Measurements from ENCODE around the gene UBL4A. TPM values are rescaled to one million over a fixed set of nuclear protein-coding genes. Genes with fewer than 3 reads are reported as not detected.

The UBL4A gene
- polyA plus RNA-seq, 1 donor, result 25.6 TPM

GRCh38 chrX:154464806-154465365 lies 21.5 kb downstream of the UBL4A start:
- H3K36me3 ChIP-seq (ENCODE audit: control insufficient read depth, insufficient read depth, low read length), result peaks cover 58% of the 10 kb centered on the region
- no peak for DNase-seq
- WGBS (ENCODE audit: insufficient coverage, low lambda C conversion rate), result no CpG with 5 or more reads among the region's 28 CpGs
- no peaks in the 10 kb centered on the region for H3K4me1 ChIP-seq (ENCODE audit: control insufficient read depth, insufficient read depth, low read length)
- H3K9me3 ChIP-seq (ENCODE audit: control insufficient read depth, low read depth, low read length), result no peaks in the 10 kb centered on the region
- H3K27me3 ChIP-seq (ENCODE audit: control insufficient read depth, insufficient read depth, low read length), result no peaks in the 10 kb centered on the region
- no peak overlapping the region for H3K4me3 ChIP-seq (ENCODE audit: low read length)
- H3K27ac ChIP-seq (ENCODE audit: low read length), result no peak overlapping the region

GRCh38 chrX:154463611-154464220 lies 22.7 kb downstream of the UBL4A start:
- Histone ChIP-seq H3K27me3 (ENCODE audit: control insufficient read depth, insufficient read depth, low read length) (no peaks in the 10 kb centered on the region), H3K9me3 (ENCODE audit: control insufficient read depth, low read depth, low read length) (no peaks in the 10 kb centered on the region), H3K36me3 (ENCODE audit: control insufficient read depth, insufficient read depth, low read length) (peaks cover 48% of the 10 kb centered on the region), H3K4me3 (ENCODE audit: low read length) (no peak overlapping the region), H3K4me1 (ENCODE audit: control insufficient read depth, insufficient read depth, low read length) (peaks cover 2% of the 10 kb centered on the region), H3K27ac (ENCODE audit: low read length) (no peak overlapping the region)
- no peak for DNase-seq
- WGBS (ENCODE audit: insufficient coverage, low lambda C conversion rate), result no CpG with 5 or more reads among the region's 36 CpGs

- Histone ChIP-seq H3K27ac (ENCODE audit: low read length) (no peak overlapping the region), H3K9me3 (ENCODE audit: control insufficient read depth, low read depth, low read length) (no peaks in the 10 kb centered on the region), H3K4me3 (ENCODE audit: low read length) (no peak overlapping the region), H3K36me3 (ENCODE audit: control insufficient read depth, insufficient read depth, low read length) (peaks cover 44% of the 10 kb centered on the region), H3K4me1 (ENCODE audit: control insufficient read depth, insufficient read depth, low read length) (peaks cover 2% of the 10 kb centered on the region), H3K27me3 (ENCODE audit: control insufficient read depth, insufficient read depth, low read length) (no peaks in the 10 kb centered on the region)
- DNase-seq, result no peak
- no CpG with 5 or more reads among the region's 8 CpGs for WGBS (ENCODE audit: insufficient coverage, low lambda C conversion rate)
Measured at GRCh38 chrX:154462396-154462795, 24.0 kb downstream of the UBL4A start.

- H3K4me1 ChIP-seq (ENCODE audit: control insufficient read depth, insufficient read depth, low read length), result peaks cover 2% of the 10 kb centered on the region
- H3K27me3 ChIP-seq (ENCODE audit: control insufficient read depth, insufficient read depth, low read length), result no peaks in the 10 kb centered on the region
- no peak for DNase-seq
- no peak overlapping the region for H3K4me3 ChIP-seq (ENCODE audit: low read length)
- no peaks in the 10 kb centered on the region for H3K9me3 ChIP-seq (ENCODE audit: control insufficient read depth, low read depth, low read length)
- no peak overlapping the region for H3K27ac ChIP-seq (ENCODE audit: low read length)
- no CpG with 5 or more reads among the region's 26 CpGs for WGBS (ENCODE audit: insufficient coverage, low lambda C conversion rate)
- H3K36me3 ChIP-seq (ENCODE audit: control insufficient read depth, insufficient read depth, low read length), result peaks cover 31% of the 10 kb centered on the region
Measured at GRCh38 chrX:154460326-154460725, 26.1 kb downstream of the UBL4A start.

GRCh38 chrX:154459832-154460231 lies 26.6 kb downstream of the UBL4A start:
- Histone ChIP-seq H3K4me1 (ENCODE audit: control insufficient read depth, insufficient read depth, low read length) (peaks cover 2% of the 10 kb centered on the region), H3K9me3 (ENCODE audit: control insufficient read depth, low read depth, low read length) (no peaks in the 10 kb centered on the region), H3K36me3 (ENCODE audit: control insufficient read depth, insufficient read depth, low read length) (peaks cover 27% of the 10 kb centered on the region), H3K4me3 (ENCODE audit: low read length) (peak overlapping the region; percentile 80), H3K27ac (ENCODE audit: low read length) (no peak overlapping the region), H3K27me3 (ENCODE audit: control insufficient read depth, insufficient read depth, low read length) (no peaks in the 10 kb centered on the region)
- WGBS (ENCODE audit: insufficient coverage, low lambda C conversion rate), result no CpG with 5 or more reads among the region's 14 CpGs
- no peak for DNase-seq

GRCh38 chrX:154458954-154459778 lies 27.2 kb downstream of the UBL4A start:
- peak in 1 of 2 donors; percentile 45 for DNase-seq
- no CpG with 5 or more reads among the region's 15 CpGs for WGBS (ENCODE audit: insufficient coverage, low lambda C conversion rate)
- Histone ChIP-seq H3K27ac (ENCODE audit: low read length) (peak overlapping the region; percentile 42), H3K36me3 (ENCODE audit: control insufficient read depth, insufficient read depth, low read length) (peaks cover 23% of the 10 kb centered on the region), H3K9me3 (ENCODE audit: control insufficient read depth, low read depth, low read length) (no peaks in the 10 kb centered on the region), H3K4me1 (ENCODE audit: control insufficient read depth, insufficient read depth, low read length) (peaks cover 2% of the 10 kb centered on the region), H3K4me3 (ENCODE audit: low read length) (peak overlapping the region; percentile 80), H3K27me3 (ENCODE audit: control insufficient read depth, insufficient read depth, low read length) (no peaks in the 10 kb centered on the region)

- DNase-seq, result no peak
- H3K27ac ChIP-seq (ENCODE audit: low read length), result peak within 1 kb of the TSS; percentile 42
- no CpG with 5 or more reads among the region's 88 CpGs for WGBS (ENCODE audit: insufficient coverage, low lambda C conversion rate)
Measured at GRCh38 chrX:154458116-154458953, 28.1 kb downstream of the UBL4A start, which contains the start of gene PLXNA3. PLXNA3 (plus strand) TSS chrX:154458281; CDS start chrX:154460184, 1,903 bp downstream.

GRCh38 chrX:154457491-154458115 lies 28.8 kb downstream of the UBL4A start:
- H3K4me3 ChIP-seq (ENCODE audit: low read length), result peak overlapping the region; percentile 42
- peak overlapping the region; percentile 32 for H3K27ac ChIP-seq (ENCODE audit: low read length)
- no peaks in the 10 kb centered on the region for H3K9me3 ChIP-seq (ENCODE audit: control insufficient read depth, low read depth, low read length)
- no peaks in the 10 kb centered on the region for H3K27me3 ChIP-seq (ENCODE audit: control insufficient read depth, insufficient read depth, low read length)
- WGBS (ENCODE audit: insufficient coverage, low lambda C conversion rate), result no CpG with 5 or more reads among the region's 65 CpGs
- DNase-seq, result peak; percentile 68 to 77
- peaks cover 2% of the 10 kb centered on the region for H3K4me1 ChIP-seq (ENCODE audit: control insufficient read depth, insufficient read depth, low read length)
- peaks cover 14% of the 10 kb centered on the region for H3K36me3 ChIP-seq (ENCODE audit: control insufficient read depth, insufficient read depth, low read length)

More at GRCh38 chrX:154458116-154458953, 28.1 kb downstream of the UBL4A start, which contains the start of gene PLXNA3:
- Histone ChIP-seq H3K36me3 (ENCODE audit: control insufficient read depth, insufficient read depth, low read length) (peaks cover 17% of the 10 kb centered on the region), H3K9me3 (ENCODE audit: control insufficient read depth, low read depth, low read length) (no peaks in the 10 kb centered on the region), H3K4me3 (ENCODE audit: low read length) (peak within 1 kb of the TSS; percentile 80), H3K4me1 (ENCODE audit: control insufficient read depth, insufficient read depth, low read length) (peaks cover 2% of the 10 kb centered on the region), H3K27me3 (ENCODE audit: control insufficient read depth, insufficient read depth, low read length) (no peaks in the 10 kb centered on the region)

- Histone ChIP-seq H3K4me1 (ENCODE audit: control insufficient read depth, insufficient read depth, low read length) (no peaks in the 10 kb centered on the region), H3K27ac (ENCODE audit: low read length) (no peak overlapping the region), H3K9me3 (ENCODE audit: control insufficient read depth, low read depth, low read length) (no peaks in the 10 kb centered on the region), H3K36me3 (ENCODE audit: control insufficient read depth, insufficient read depth, low read length) (peaks cover 22% of the 10 kb centered on the region), H3K27me3 (ENCODE audit: control insufficient read depth, insufficient read depth, low read length) (no peaks in the 10 kb centered on the region), H3K4me3 (ENCODE audit: low read length) (no peak overlapping the region)
- DNase-seq, result no peak
- WGBS (ENCODE audit: insufficient coverage, low lambda C conversion rate), result no CpG with 5 or more reads among the region's 9 CpGs
Measured at GRCh38 chrX:154452823-154453222, 33.6 kb downstream of the UBL4A start.

Measured in large intestine (tissue), 3 donors.